ENCODE results near the gene CD300LG.

DNA sequence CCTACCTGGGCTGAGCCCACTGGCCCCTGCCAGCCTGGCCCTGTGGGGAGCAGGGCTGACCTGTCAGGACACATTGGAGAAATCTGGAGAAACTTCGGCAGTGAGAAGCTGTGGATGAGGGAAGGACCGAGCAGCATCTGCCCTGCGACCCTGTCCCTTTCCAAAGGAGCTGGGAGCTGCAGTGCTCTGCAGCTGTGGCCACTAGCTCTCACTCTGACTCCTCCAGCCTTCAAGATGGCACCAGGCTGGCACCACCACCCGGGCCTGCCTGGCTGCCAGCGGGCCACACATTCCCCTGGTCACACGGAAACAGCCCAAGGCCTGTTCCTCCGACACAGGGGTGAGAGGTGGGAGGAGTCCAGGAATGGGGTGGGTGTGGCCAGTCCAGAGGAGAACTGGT, 30.1 kb downstream of the CD300LG start:
- TF ChIP-seq GATA2 (IDR thresholded peaks at IDR 0.05; ENCODE audit: low read depth, low read length), result no peak
- no peak for TF ChIP-seq GATA3 (IDR thresholded peaks at IDR 0.05; ENCODE audit: low read depth, low read length)

All from SH-SY5Y (cell line).